Measurements from ENCODE around the gene GPR3. TPM values are rescaled to one million over a fixed set of nuclear protein-coding genes. Genes with fewer than 3 reads are reported as not detected.

The GPR3 gene
- total RNA-seq, 4 donors from 2014 or later: 0.13 to 4.5 TPM; not detected in 2

GRCh38 chr1:27395441-27396195 lies 3.2 kb downstream of the GPR3 start:
- no peak overlapping the region for H3K4me3 ChIP-seq
- H3K4me1 ChIP-seq: peaks cover 49 to 68% (median 58%) of the 10 kb centered on the region in 4 donors
- DNase-seq (ENCODE audit: extremely low spot score): no peak
- H3K27ac ChIP-seq (replicated peaks in 1 of 4): no peak overlapping the region
- H3K36me3 ChIP-seq: no peaks in the 10 kb centered on the region
- intact Hi-C loops (cut with DNase I): loop anchor here (1.0 kb wide), 1 partner anchor 94 kb away; no protein-coding TSS in a partner anchor
- no peaks in the 10 kb centered on the region for H3K9me3 ChIP-seq
- 7% methylated on average over 10 of the region's 10 CpGs for WGBS
- TF ChIP-seq CTCF (IDR thresholded peaks at IDR 0.05) (peak; percentile 96 to 98 (median 97)), POLR2A (IDR thresholded peaks at IDR 0.05; ENCODE audit: low read depth) (no peak), EP300 (IDR thresholded peaks at IDR 0.05) (no peak), POLR2AphosphoS5 (IDR thresholded peaks at IDR 0.05) (peak in 1 of 2 donors; percentile 11)
- no peaks in the 10 kb centered on the region for H3K27me3 ChIP-seq

GRCh38 chr1:27397110-27397509 lies 4.7 kb downstream of the GPR3 start:
- Histone ChIP-seq H3K9me3 (no peaks in the 10 kb centered on the region), H3K36me3 (no peaks in the 10 kb centered on the region), H3K4me3 (no peak overlapping the region), H3K27me3 (no peaks in the 10 kb centered on the region), H3K27ac (replicated peaks in 1 of 4) (no peak overlapping the region), H3K4me1 (peaks cover 49 to 68% (median 59%) of the 10 kb centered on the region in 4 donors)
- TF ChIP-seq POLR2A (IDR thresholded peaks at IDR 0.05; ENCODE audit: low read depth): no peak
- TF ChIP-seq EP300 (IDR thresholded peaks at IDR 0.05): no peak
- TF ChIP-seq CTCF (IDR thresholded peaks at IDR 0.05): no peak
- no peak for TF ChIP-seq POLR2AphosphoS5 (IDR thresholded peaks at IDR 0.05)
- intact Hi-C loops (cut with DNase I): no loop called here
- DNase-seq (ENCODE audit: extremely low spot score): no peak
- 85% methylated on average over 1 of the region's 3 CpGs for WGBS

GRCh38 chr1:27397749-27398148 lies 5.3 kb downstream of the GPR3 start:
- Histone ChIP-seq H3K9me3 (no peaks in the 10 kb centered on the region), H3K4me1 (peaks cover 51 to 68% (median 59%) of the 10 kb centered on the region in 4 donors), H3K27ac (replicated peaks in 1 of 4) (no peak overlapping the region), H3K27me3 (no peaks in the 10 kb centered on the region), H3K4me3 (no peak overlapping the region), H3K36me3 (no peaks in the 10 kb centered on the region)
- intact Hi-C loops (cut with DNase I): no loop called here
- no peak for TF ChIP-seq EP300 (IDR thresholded peaks at IDR 0.05)
- no peak for TF ChIP-seq POLR2AphosphoS5 (IDR thresholded peaks at IDR 0.05)
- no peak for TF ChIP-seq POLR2A (IDR thresholded peaks at IDR 0.05; ENCODE audit: low read depth)
- no peak for TF ChIP-seq CTCF (IDR thresholded peaks at IDR 0.05)
- no peak for DNase-seq (ENCODE audit: extremely low spot score)
- WGBS: 77% methylated on average over 7 of the region's 7 CpGs

- WGBS: 38% methylated on average over 1 of the region's 4 CpGs
Observed at GRCh38 chr1:27398405-27399149, 6.2 kb downstream of the GPR3 start.

More at GRCh38 chr1:27398405-27399149, 6.2 kb downstream of the GPR3 start:
- no peak overlapping the region for H3K27ac ChIP-seq (replicated peaks in 1 of 4)
- H3K4me3 ChIP-seq: no peak overlapping the region
- TF ChIP-seq POLR2A (IDR thresholded peaks at IDR 0.05; ENCODE audit: low read depth) (no peak), CTCF (IDR thresholded peaks at IDR 0.05) (no peak), POLR2AphosphoS5 (IDR thresholded peaks at IDR 0.05) (peak in 1 of 2 donors; percentile 7), EP300 (IDR thresholded peaks at IDR 0.05) (no peak)
- intact Hi-C loops (cut with DNase I): no loop called here
- peaks cover 59 to 71% (median 64%) of the 10 kb centered on the region in 4 donors for H3K4me1 ChIP-seq
- H3K36me3 ChIP-seq: no peaks in the 10 kb centered on the region
- DNase-seq (ENCODE audit: extremely low spot score): no peak
- no peaks in the 10 kb centered on the region for H3K9me3 ChIP-seq
- H3K27me3 ChIP-seq: no peaks in the 10 kb centered on the region

All from esophagus muscularis mucosa (tissue), 4 donors.